Activated naive CD8-positive, alpha-beta T cell (primary cell): ENCODE data around the gene CCDC148.
"Not testable (repeated sequence)": the region's sequence is repeated elsewhere in the genome, so short reads cannot be mapped to it uniquely, and the experiment has no call there.

Experiments used
- H3K27ac Mint-ChIP-seq: one replicate; pipeline ENCODE4 v1.8.0; 2021; ENCODE audit warnings: mixed read lengths
- H3K27me3 Mint-ChIP-seq: one replicate; pipeline ENCODE4 v1.8.0; 2021; ENCODE audit warnings: mixed read lengths
- H3K36me3 Mint-ChIP-seq: one replicate; pipeline ENCODE4 v1.8.0; 2021; ENCODE audit warnings: mixed read lengths
- H3K4me1 Mint-ChIP-seq: one replicate; pipeline ENCODE4 v1.8.0; 2021; ENCODE audit warnings: low read depth, mixed read lengths
- H3K4me3 Mint-ChIP-seq: one replicate; pipeline ENCODE4 v1.8.0; 2021; ENCODE audit warnings: mild to moderate bottlenecking, mixed read lengths
- H3K9me3 Mint-ChIP-seq: one replicate; pipeline ENCODE4 v1.8.0; 2021; ENCODE audit warnings: low read depth, mixed read lengths

Gene CCDC148

DNA sequence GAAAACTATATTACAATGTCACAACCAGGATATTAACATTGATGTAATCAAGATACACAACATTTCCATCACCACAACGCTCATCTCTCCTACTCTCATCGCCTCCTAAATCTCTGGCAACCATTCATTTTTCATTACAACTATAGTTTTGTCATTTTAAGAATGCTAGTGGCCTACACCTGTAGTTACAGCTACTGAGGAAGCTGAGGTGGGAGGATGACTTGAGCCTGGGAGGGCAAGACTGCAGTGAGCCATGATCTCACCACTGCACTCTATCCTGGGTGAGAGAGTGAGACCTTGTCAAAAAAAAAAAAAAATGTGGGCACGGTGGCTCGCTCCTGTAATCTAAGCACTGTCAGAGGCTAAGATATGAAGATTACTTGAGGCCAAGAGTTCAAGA, 10.7 kb upstream of the CCDC148 start:
- H3K27ac Mint-ChIP-seq = no peak overlapping the region
- H3K9me3 Mint-ChIP-seq = no peaks in the 10 kb centered on the region
- H3K27me3 Mint-ChIP-seq = no peaks in the 10 kb centered on the region
- H3K36me3 Mint-ChIP-seq = peaks cover 17% of the 10 kb centered on the region
- no peak overlapping the region for H3K4me3 Mint-ChIP-seq
- H3K4me1 Mint-ChIP-seq = no peaks in the 10 kb centered on the region

DNA sequence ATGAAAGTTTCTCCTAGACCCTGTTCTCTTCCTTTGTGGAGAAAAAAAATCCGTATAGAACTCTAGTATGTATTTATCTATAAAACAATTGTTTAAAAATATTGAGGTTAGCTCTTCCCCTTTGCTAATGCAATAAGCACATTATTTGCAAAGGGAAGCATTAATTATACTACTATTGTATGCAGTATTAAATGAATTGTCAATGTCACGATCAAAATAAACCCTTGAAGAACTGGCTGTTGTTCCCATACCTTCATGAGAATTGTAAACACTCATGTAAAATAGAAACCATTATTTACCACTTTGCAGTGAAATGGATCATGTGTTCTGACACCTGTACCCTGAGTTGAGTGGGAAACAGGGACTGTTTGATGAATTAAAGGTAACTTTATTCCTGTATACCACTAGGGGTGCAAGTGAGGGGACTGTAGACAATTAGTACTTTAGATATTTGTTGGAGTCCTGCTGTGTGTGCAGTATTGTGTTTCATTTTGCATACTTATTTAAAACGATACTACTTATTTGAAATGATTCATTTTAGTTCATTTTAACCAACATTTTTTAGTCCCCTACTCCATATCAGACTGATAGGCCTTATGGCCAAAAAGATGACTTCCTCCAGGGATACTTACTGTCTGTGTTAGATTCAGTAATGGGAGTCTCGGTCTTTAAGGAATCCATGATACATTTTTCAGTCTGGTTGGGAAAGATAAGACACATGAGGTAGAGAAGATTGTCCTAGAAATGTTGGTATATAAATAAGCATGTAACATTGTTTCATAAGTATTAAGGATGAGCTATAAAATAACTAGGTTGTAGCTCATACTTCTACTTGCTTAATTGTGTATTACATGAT, 8.1 kb upstream of the CCDC148 start:
- Mint-ChIP-seq H3K9me3 (no peaks in the 10 kb centered on the region), H3K27me3 (peaks cover 2% of the 10 kb centered on the region), H3K27ac (no peak overlapping the region), H3K36me3 (peaks cover 5% of the 10 kb centered on the region), H3K4me3 (no peak overlapping the region), H3K4me1 (no peaks in the 10 kb centered on the region)

DNA sequence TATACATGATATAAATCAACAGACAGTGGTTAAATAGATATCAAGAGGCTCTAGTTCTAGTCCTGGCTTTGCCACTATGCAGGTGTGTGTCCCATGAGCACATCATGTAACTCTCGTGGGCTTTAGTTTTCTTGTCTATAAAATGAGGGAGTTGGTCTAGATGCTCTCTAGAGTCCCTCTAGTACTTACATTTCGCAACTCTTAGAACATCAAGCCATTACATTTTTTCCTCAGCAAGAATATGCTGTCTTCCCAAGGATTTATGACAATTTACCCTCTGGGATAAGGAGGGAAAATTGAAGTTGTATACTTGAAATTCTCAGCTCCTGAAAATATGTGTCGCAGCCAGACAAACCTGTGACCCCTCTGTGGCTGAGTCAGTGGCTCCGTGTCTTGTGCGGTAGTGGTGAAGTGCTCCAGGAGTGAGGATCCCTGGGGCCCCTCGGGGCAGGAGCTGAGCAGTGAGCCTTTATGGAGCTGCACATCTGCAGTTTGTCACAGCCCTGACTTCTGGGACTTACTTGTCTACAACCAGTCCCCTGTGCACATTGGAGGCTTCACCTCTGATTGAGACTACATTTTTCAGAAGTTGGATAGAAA, 7.0 kb upstream of the CCDC148 start:
- Mint-ChIP-seq H3K4me3 (no peak overlapping the region), H3K36me3 (peaks cover 2% of the 10 kb centered on the region), H3K9me3 (no peaks in the 10 kb centered on the region), H3K4me1 (peaks cover 2% of the 10 kb centered on the region), H3K27ac (no peak overlapping the region), H3K27me3 (peaks cover 2% of the 10 kb centered on the region)

DNA sequence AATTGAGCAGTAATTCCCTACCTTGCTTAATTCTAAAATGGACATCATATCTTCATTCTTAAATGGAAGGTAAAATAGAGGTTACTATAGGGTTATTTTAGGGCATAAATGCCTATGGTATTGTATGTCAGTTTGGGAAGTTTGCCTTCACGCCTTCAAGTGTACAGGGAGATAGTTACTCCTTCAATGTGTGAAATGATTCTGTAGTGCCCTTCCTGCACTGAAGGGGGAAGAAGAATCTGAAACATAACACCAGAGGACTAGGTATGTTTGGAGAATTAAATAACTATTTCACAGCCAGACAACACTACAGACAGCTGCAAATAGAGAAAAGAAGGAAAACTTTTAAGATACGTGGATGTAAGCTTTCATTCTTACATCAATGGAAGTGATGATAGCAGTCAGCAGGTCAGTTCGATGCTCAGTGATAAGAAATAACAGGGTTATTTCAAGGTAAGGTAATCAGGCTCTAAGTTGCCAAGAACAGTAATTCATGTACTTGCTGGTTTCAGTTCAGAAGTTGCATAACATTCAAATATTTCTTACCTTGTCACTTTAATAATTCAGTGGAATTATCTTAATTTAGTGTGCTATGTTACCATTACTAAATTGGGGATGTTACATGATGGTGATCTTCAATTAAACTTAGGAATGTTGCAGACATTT, 4.2 kb upstream of the CCDC148 start:
- H3K9me3 Mint-ChIP-seq = no peaks in the 10 kb centered on the region
- no peak overlapping the region for H3K27ac Mint-ChIP-seq
- peaks cover 2% of the 10 kb centered on the region for H3K36me3 Mint-ChIP-seq
- no peak overlapping the region for H3K4me3 Mint-ChIP-seq
- peaks cover 7% of the 10 kb centered on the region for H3K27me3 Mint-ChIP-seq
- peaks cover 17% of the 10 kb centered on the region for H3K4me1 Mint-ChIP-seq

DNA sequence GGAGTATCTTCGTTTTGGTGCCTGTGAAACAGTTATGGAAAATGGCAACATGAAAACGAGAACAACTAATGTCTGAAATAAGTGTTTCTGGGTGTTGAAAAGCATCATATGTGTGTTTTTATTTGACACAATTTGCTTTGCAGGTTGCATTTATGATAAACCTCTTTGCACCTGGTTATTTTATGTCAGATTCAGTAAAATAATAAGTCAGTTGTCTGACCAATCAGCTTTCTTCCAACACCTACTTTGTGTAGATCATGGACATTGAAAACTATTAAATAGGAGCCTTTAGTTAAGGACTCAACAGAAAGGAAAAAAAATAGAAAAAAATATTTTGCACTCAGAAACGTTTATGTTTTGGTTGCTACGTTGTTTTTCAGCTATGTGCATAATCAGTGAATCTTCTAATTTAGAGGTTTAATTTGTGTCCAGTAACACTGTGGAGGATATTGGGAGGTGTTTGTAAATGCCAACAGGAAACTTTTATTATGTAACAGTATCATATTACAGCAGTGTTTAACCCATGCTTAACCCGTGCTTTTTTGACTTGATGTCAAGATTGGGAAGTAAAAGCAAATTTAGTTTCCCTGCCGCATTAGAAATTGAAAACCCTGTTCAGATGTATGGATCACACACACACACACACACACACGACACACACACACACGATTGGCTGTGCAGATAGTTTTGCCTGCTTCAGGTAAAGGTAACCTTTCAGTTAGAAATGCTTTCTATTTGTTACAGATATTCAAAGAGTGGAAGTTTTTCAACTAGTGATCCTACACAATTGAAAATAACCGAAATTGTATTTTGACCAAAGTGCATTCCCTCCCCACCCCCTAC, 2.8 kb upstream of the CCDC148 start:
- Mint-ChIP-seq H3K4me1 (peaks cover 20% of the 10 kb centered on the region), H3K4me3 (peak overlapping the region; percentile 10), H3K27me3 (peaks cover 7% of the 10 kb centered on the region), H3K36me3 (peaks cover 2% of the 10 kb centered on the region), H3K9me3 (no peaks in the 10 kb centered on the region), H3K27ac (no peak overlapping the region)

DNA sequence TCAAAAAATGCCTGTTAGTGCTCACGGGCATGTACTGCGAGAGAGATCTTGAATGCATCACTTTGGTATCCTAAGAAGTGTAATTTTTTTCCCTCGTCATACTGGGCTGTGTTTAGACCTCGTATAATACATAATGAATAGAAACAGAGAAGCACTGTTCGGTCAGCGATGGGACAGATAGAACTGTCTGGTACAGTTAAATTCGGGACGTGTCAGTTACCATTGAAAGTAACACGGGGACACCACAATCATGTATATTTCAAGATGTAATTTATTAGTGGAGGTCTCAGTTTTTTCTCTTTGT, 2.0 kb upstream of the CCDC148 start:
- peak overlapping the region; percentile 96 for H3K4me3 Mint-ChIP-seq
- peaks cover 20% of the 10 kb centered on the region for H3K4me1 Mint-ChIP-seq
- peak overlapping the region; percentile 16 for H3K27ac Mint-ChIP-seq
- no peaks in the 10 kb centered on the region for H3K9me3 Mint-ChIP-seq
- H3K27me3 Mint-ChIP-seq = peaks cover 7% of the 10 kb centered on the region
- H3K36me3 Mint-ChIP-seq = peaks cover 2% of the 10 kb centered on the region

DNA sequence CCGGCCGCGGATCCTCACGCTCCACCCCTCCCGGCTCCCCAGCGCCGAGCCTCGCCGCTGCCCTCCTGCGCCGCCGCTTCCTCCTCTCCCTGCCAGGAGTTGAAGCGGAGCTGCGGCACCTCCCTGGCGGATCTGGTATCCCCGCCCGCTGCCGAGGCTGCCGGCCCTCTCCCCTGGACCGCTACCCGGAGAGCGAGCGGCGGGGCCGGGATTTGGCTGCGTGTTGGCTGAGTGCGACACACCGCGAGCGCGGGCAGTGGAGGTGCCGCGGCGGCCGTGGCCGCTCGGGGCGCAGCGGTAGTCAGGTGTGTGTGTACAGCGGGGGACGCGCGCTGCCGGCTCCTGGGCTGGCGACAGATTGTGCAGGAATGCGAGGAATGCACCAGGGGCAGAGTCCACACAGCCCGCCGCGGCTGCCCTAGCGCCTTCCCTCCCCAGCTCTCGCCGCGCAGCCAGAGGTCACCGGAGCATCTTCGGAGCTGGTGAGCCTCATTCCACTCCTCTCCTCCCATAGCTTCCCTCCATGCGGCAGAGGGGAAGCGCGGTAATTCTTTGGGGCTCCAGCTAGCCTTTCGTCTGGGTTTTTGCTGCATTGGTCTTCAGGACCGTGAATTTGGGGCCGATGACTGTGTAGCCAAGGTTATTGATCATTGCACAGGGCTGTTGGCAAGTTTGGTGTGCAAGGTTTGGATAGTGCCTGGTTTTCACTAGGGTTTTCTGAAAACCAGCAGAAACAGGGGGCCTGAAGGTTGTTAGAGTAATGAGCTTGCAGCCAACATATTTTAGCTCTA, 1.5 kb upstream of the CCDC148 start:
- Mint-ChIP-seq H3K9me3 (no peaks in the 10 kb centered on the region), H3K4me1 (peaks cover 20% of the 10 kb centered on the region), H3K27me3 (peaks cover 7% of the 10 kb centered on the region), H3K36me3 (peaks cover 2% of the 10 kb centered on the region), H3K4me3 (peak overlapping the region; percentile 96), H3K27ac (peak overlapping the region; percentile 76)

DNA sequence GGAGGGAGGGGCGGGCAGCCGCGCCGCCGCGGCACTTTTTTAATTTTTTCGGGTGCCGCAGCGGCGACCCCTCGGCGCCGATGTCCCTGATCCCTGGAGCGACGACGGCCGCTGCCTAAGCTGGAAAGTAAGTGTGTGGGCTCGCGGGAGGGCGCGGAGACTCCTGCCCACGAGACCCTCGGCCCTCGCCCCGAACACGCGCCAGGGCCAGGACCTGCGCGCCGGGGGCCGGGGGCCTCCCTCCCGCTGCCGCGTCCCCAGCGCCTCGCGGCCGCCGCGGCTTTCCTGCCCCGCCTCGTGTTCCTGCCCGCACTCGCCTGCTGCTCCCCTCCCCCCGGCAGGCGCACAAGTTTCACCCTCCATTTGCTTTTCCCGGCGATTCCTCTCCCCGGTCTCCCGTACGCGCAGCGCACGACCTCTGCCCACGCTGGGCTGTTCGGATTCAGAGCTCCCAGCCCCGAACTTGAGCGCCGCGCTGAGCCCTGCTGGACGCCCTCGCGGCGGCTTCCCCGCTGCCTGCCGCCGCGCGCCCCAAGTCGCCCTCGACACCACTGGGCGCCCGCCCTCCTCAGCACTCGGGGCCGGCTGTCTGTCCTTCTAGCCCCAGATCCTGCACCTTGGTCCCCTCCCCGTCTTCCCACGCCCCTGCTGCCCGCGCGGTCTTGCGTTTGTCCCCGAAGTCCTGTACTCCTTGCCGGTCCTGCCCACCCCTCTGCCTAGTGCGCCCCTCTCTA, 706 bp upstream of the CCDC148 start:
- H3K9me3 Mint-ChIP-seq = no peaks in the 10 kb centered on the region
- peaks cover 7% of the 10 kb centered on the region for H3K27me3 Mint-ChIP-seq
- H3K27ac Mint-ChIP-seq = peak overlapping the region; percentile 28
- H3K36me3 Mint-ChIP-seq = no peaks in the 10 kb centered on the region
- peak overlapping the region; percentile 96 for H3K4me3 Mint-ChIP-seq
- peaks cover 20% of the 10 kb centered on the region for H3K4me1 Mint-ChIP-seq

DNA sequence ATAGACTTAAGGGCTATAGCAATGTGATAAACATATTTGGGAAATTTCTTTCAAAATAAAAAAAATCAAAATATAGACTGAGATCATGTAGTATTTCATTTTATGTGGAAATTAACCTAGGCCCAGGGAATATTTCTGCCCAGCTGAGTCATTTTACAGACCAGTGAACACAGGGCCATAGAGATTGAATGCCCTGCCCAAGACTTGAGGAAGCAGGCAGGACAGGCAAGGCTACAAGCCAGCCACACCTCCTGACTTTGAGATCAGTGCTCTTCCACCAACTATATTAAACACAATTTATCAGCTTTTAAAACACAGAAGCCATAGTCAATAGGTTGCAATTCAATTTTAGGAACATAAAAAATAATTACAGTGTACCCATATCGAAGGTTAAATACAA, 12.9 kb downstream of the CCDC148 start:
- no peak overlapping the region for H3K4me3 Mint-ChIP-seq
- H3K27ac Mint-ChIP-seq = no peak overlapping the region
- no peaks in the 10 kb centered on the region for H3K27me3 Mint-ChIP-seq
- no peaks in the 10 kb centered on the region for H3K36me3 Mint-ChIP-seq
- H3K9me3 Mint-ChIP-seq = no peaks in the 10 kb centered on the region
- no peaks in the 10 kb centered on the region for H3K4me1 Mint-ChIP-seq

DNA sequence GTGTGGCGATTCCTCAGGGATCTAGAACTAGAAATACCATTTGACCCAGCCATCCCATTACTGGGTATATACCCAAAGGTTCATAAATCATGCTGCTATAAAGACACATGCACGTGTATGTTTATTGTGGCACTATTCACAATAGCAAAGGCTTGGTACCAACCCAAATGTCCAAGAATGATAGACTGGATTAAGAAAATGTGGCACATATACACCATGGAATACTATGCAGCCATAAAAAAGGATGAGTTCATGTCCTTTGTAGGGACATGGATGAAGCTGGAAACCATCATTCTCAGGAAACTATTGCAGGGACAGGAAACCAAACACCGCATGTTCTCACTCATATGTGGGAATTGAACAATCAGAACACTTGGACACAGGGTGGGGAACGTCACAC, 17.5 kb downstream of the CCDC148 start:
- not testable (repeated sequence) for H3K36me3 Mint-ChIP-seq, H3K27ac Mint-ChIP-seq, H3K4me1 Mint-ChIP-seq, H3K27me3 Mint-ChIP-seq, H3K4me3 Mint-ChIP-seq, H3K9me3 Mint-ChIP-seq

DNA sequence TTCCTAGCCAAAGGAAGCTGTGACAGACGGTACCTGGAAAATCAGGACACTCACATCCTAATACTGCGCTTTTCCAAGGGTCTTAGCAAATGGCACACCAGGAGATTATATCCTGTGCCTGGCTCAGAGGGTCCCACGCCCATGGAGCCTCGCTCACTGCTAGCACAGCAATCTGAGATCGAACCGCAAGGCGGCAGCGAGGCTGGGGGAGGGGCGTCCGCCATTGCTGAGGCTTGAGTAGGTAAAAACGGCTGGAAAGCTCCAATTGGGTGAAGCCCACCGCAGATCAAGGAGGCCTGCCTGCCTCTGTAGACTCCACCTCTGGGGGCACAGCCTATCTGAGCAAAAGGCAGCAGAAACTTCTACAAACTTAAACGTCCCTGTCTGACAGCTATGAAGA, 22.8 kb downstream of the CCDC148 start:
- H3K27ac Mint-ChIP-seq, H3K9me3 Mint-ChIP-seq, H3K36me3 Mint-ChIP-seq, H3K4me3 Mint-ChIP-seq, H3K27me3 Mint-ChIP-seq, H3K4me1 Mint-ChIP-seq: not testable (repeated sequence)

DNA sequence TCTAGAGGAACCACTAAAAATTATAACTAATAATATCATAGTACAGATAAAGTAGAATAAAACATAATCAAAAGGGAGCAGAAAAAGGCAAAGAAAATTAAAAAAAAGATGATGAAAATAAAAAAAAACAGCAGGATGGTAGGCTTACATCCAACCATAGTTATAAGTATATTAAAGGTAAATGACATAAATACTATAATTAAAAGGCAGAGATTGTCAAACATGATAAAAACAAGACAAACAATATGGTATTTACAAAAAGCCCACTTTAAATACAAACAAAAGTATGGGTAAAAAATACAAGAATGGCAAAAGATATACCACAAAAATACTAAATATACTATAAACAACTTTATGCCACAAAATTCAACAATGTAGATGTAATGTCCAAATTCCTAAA, 24.4 kb downstream of the CCDC148 start:
- Mint-ChIP-seq H3K4me1 (no peaks in the 10 kb centered on the region), H3K36me3 (peaks cover 5% of the 10 kb centered on the region), H3K9me3 (peaks cover 6% of the 10 kb centered on the region), H3K4me3 (no peak overlapping the region), H3K27ac (no peak overlapping the region), H3K27me3 (peaks cover 8% of the 10 kb centered on the region)

DNA sequence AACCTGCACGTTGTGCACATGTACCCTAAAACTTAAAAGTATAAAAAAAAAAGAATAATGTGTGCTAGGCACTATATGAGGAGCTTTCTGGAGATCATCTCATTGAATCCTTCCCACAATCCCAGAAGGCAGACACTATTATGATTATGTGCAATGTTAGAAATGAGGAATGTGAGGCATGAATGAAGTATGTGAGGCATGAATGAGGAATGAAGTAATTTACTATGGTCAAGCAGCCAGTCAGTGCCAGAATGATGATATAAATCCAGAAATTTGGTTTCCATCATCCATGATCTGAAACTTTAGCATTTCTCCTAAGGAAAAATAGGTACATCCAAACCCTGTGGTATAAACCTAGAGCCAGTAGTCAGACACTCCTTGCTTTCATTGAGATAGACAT, 42.0 kb downstream of the CCDC148 start:
- no peaks in the 10 kb centered on the region for H3K4me1 Mint-ChIP-seq
- no peak overlapping the region for H3K27ac Mint-ChIP-seq
- peaks cover 15% of the 10 kb centered on the region for H3K36me3 Mint-ChIP-seq
- H3K9me3 Mint-ChIP-seq = peaks cover 26% of the 10 kb centered on the region
- no peak overlapping the region for H3K4me3 Mint-ChIP-seq
- peaks cover 6% of the 10 kb centered on the region for H3K27me3 Mint-ChIP-seq

DNA sequence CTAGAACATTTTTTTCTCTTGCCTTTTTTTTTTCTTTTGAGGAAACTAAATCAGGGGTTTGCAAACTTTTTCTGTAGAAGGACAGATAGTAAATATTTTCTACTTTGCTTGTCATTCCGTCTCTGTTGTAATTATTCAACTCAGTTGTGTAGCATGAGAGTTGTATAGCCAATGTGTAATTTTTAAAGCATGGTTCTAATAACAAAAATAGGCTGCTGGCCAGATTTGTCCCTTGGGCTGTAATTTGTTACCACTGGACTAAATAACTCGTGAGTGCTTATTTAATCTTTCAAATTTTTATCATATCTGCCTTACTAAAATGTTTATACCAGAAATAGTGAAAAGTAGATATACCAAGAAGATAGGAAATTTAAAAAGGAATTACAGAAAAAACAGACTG, 43.0 kb downstream of the CCDC148 start:
- Mint-ChIP-seq H3K27ac (no peak overlapping the region), H3K9me3 (peaks cover 26% of the 10 kb centered on the region)

More for the DNA sequence above, 43.0 kb downstream of the CCDC148 start:
- Mint-ChIP-seq H3K4me1 (no peaks in the 10 kb centered on the region), H3K36me3 (peaks cover 16% of the 10 kb centered on the region), H3K27me3 (peaks cover 6% of the 10 kb centered on the region), H3K4me3 (no peak overlapping the region)
